ENCODE measurements around the gene FRAS1. TPM values are rescaled to one million over a fixed set of nuclear protein-coding genes. Genes with fewer than 3 reads are reported as not detected.
"Not testable (repeated sequence)": the region's sequence is repeated elsewhere in the genome, so short reads cannot be mapped to it uniquely, and the experiment has no call there.

FRAS1 gene
- total RNA-seq, 1 experiment from 2014 or later, result 2.1 TPM

DNA sequence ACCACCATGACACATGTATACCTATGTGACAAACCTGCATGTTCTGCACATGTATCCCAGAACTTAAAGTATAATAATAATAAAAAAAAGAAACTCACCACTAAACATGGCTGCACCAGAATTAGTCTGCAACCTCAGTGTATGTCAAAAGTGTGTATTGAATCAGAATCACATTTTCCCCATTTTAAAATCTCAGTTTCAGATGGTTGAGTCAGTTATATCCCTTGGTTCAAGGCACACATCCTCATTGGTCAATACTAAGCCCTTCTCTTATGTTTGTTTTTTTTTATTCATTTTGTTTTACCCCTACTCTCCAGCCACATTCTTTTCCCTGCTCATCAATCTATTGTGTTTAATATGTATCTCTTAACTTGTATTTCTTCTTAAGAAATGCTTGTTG, 436.6 kb downstream of the FRAS1 start:
- no peak for DNase-seq (ENCODE audit: low read depth)

DNA sequence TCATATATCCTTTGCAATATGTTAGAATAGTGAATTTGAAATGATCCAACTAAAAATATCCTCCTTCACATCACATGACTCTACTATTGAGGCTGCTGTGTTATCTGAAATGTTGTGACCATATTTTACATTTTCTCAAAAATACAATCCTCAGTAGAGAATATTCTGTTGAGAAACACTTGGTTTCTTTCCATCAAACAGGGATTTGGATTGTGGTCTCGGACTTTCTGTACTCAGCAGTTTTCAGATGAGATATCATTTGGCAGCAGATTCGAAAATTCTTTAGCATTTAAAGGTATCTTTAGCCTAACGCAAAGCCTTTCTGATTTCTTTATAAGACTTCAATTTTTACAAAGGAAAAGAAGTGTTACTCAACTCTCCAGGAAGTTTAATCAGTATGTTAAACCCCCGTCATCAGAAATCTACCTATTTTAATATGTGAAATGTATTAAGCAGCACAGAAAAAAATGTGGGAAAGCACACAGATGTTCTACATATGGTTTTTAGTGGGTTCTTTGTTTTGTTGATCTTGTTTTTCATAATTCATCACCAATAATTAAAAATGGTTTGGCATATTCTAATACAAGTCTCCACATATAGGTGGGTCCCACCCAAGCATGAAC, 439.0 kb downstream of the FRAS1 start:
- DNase-seq (ENCODE audit: low read depth), result no peak

- DNase-seq (ENCODE audit: low read depth), result not testable (repeated sequence)
Measured at GRCh38 chr4:78506260-78506659, 449.1 kb downstream of the FRAS1 start.

- no peak for DNase-seq (ENCODE audit: low read depth)
Measured at GRCh38 chr4:78509043-78509442, 451.9 kb downstream of the FRAS1 start.

DNA sequence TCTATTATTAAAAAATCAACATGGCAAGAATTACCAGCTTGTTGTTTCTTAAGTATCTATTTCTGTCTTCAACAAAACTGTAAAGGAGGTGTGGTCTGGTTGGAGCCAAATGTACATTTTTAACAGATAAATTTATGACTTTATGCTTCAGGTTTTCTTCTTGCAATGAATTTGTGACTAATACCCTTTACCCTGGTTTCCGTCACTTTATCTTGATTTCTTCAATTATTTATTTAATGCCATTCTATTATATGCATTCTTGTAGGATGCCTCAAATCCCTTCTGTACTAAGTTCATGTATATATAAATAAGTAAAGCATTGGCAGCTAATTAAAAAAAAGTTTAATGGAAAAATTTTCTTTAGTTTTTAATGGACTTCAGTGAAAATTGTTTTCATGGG, 453.0 kb downstream of the FRAS1 start:
- no peak for DNase-seq (ENCODE audit: low read depth)

GRCh38 chr4:78510681-78511080, 453.6 kb downstream of the FRAS1 start:
- no peak for DNase-seq (ENCODE audit: low read depth)

- no peak for DNase-seq (ENCODE audit: low read depth)
Measured at GRCh38 chr4:78512357-78512920, 455.3 kb downstream of the FRAS1 start.

GRCh38 chr4:78513411-78513975, 456.4 kb downstream of the FRAS1 start:
- DNase-seq (ENCODE audit: low read depth), result no peak

- DNase-seq (ENCODE audit: low read depth), result peak; percentile 35
Measured at GRCh38 chr4:78517050-78517652, 460.0 kb downstream of the FRAS1 start.

DNA sequence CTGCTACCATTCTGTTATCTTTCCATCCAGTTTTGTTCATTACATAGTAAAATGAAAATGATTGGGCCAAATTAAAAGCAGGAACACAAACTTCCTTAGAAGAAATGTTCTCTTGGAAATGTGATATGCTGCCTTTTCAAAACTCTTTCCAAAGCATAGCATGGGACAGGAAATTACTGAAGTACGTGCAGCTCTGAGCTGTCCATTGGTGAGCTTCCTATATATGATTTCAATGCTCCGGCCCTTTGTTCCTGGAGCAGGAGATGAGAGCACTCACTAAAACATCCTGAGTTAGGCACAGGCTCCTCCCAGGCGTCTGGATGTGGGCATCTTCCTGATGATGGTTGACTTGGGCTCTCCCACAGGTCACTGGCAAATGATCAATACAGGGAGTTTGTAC, 461.4 kb downstream of the FRAS1 start:
- peak; percentile 50 for DNase-seq (ENCODE audit: low read depth)

- no peak for DNase-seq (ENCODE audit: low read depth)
Measured at GRCh38 chr4:78519962-78520361, 462.8 kb downstream of the FRAS1 start.

- no peak for DNase-seq (ENCODE audit: low read depth)
Measured at GRCh38 chr4:78520808-78521226, 463.7 kb downstream of the FRAS1 start.

GRCh38 chr4:78524009-78524408, 466.9 kb downstream of the FRAS1 start:
- DNase-seq (ENCODE audit: low read depth), result no peak

- no peak for DNase-seq (ENCODE audit: low read depth)
Measured at GRCh38 chr4:78525559-78525958, 468.4 kb downstream of the FRAS1 start.

DNA sequence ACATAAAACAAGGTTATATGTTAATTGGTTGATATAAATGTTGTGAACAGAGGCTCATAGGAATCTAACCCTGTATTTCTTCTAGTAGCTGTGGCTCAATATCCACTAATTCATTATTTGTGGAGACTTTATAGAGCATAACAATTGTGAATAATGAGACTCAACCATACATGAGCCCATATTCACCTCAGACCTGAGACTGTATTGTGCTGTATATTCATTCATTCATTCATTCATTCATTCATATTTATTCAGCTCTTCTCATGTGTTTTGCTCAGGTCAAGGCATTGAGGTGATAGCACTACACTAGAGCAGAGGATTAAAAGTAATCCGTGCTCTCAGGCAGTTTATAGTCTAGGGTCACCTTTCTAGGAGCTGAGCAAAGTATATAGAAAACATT, 470.0 kb downstream of the FRAS1 start:
- DNase-seq (ENCODE audit: low read depth), result no peak

DNA sequence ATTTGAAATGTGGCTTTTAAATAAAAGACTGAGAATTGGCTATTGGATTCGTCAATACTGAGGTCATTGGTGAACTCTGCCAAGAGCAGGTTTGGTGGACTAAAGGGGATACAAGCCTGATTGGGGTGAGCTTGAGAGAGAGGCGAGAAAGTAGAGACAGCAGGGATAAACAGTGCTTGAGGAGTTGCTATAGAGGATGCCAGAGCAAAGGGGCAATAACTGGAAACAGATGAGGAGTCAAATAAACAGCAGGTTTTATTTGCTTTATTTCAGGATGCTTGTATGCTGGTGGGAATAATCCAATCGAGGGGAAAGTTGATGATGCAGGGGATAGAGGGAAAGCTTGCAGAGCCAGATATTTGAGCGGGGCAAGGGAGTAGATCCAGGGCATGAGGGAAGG, 470.4 kb downstream of the FRAS1 start:
- DNase-seq (ENCODE audit: low read depth), result no peak

GRCh38 chr4:78528327-78528726, 471.2 kb downstream of the FRAS1 start:
- DNase-seq (ENCODE audit: low read depth), result no peak

DNA sequence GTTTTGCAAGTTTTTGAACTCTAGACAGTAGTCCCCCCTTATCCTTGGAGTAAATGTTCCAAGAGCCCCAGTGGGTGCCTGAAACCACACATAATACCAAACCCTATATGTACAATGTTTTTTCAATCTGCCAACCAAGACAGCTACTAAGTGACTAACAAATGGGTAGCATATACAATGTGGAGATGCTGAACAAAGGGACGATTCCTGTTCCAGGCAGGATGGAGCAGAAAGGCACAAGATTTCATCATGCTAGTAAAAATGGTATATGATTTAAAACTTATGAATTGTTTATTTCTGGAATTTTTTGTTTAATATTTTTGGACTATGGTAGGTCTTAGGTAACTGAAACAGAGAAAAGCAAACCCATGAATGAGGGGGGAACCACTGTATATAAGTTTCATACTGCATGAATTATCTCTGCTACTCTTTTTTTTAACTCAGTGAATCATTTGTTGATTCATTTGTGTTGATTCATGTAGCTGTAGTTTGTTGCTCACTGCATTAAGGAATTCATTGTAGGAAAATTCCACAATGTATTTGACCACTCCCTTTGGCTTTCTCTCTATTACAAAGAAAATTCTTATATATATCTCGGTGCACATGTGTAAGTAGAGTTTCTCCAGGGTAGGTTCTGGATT, 472.6 kb downstream of the FRAS1 start:
- peak; percentile 45 for DNase-seq (ENCODE audit: low read depth)

GRCh38 chr4:78532046-78532445, 474.9 kb downstream of the FRAS1 start:
- DNase-seq (ENCODE audit: low read depth), result no peak

GRCh38 chr4:78533854-78534253, 476.7 kb downstream of the FRAS1 start:
- no peak for DNase-seq (ENCODE audit: low read depth)

- peak; percentile 87 for DNase-seq (ENCODE audit: low read depth)
Measured at GRCh38 chr4:78534286-78534955, 477.3 kb downstream of the FRAS1 start.

GRCh38 chr4:78542373-78542772, 485.2 kb downstream of the FRAS1 start:
- DNase-seq (ENCODE audit: low read depth), result peak; percentile 45
